Neural cell (in vitro differentiated cells): ENCODE measurements around the gene DNAJC5. TPM values are rescaled to one million over a fixed set of nuclear protein-coding genes. Genes with fewer than 3 reads are reported as not detected.

Experiments
- H2AFZ ChIP-seq: fragments of 200-600, 300-800 bp; sonication (generic), shearing (Covaris generic); 2 replicates; pipeline ENCODE4 v1.6.0; 2014; ENCODE audit warnings: low read depth, mild to moderate bottlenecking, antibody characterized with exemption, low read length, moderate library complexity
- H3F3A ChIP-seq: fragments of 200-600 bp; shearing (Covaris generic); 2 replicates; pipeline ENCODE4 v1.6.1; 2016; ENCODE audit warnings: mild to moderate bottlenecking, moderate library complexity, mixed read lengths, antibody characterized with exemption, low read length; ENCODE audit not compliant: insufficient read depth, poor library complexity, severe bottlenecking
- H3K27ac ChIP-seq: fragments of 200-600, 300-800 bp; sonication (generic), shearing (Covaris generic); 2 replicates; pipeline ENCODE4 v1.5.1; 2014; ENCODE audit warnings: mild to moderate bottlenecking, low read length, moderate library complexity
- H3K27me3 ChIP-seq: fragments of 300-800, 200-600 bp; sonication (generic), shearing (Covaris generic); 2 replicates; pipeline ENCODE4 v1.6.0; 2014; ENCODE audit warnings: mild to moderate bottlenecking, low read depth, low read length, moderate library complexity; ENCODE audit not compliant: insufficient read depth
- H3K36me3 ChIP-seq: fragments of 300-800, 200-600 bp; sonication (generic), shearing (Covaris generic); 2 replicates; pipeline ENCODE4 v1.5.1; 2014; ENCODE audit warnings: mild to moderate bottlenecking, antibody characterized with exemption, low read length, moderate library complexity; ENCODE audit not compliant: insufficient read depth
- H3K4me2 ChIP-seq: fragments of 300-800, 200-600 bp; sonication (generic), shearing (Covaris generic); 2 replicates; pipeline ENCODE4 v1.6.0; 2014; ENCODE audit warnings: mild to moderate bottlenecking, low read length
- H3K4me3 ChIP-seq: fragments of 300-800, 200-600 bp; sonication (generic), shearing (Covaris generic); 2 replicates; pipeline ENCODE4 v1.5.1; 2014; ENCODE audit warnings: mild to moderate bottlenecking, low read length, moderate library complexity
- H3K79me2 ChIP-seq: fragments of 200-600 bp; shearing (Covaris generic); replicated peaks from 2 replicates; pipeline ENCODE4 v1.6.0; 2014; ENCODE audit warnings: mild to moderate bottlenecking, low read length, moderate library complexity; ENCODE audit not compliant: insufficient read depth
- H3K9ac ChIP-seq: fragments of 300-800, 200-600 bp; sonication (generic), shearing (Covaris generic); 2 replicates; pipeline ENCODE4 v1.6.1; 2016; ENCODE audit warnings: mild to moderate bottlenecking, low read length, mixed read lengths
- H3K9me2 ChIP-seq: fragments of 200-600 bp; shearing (Covaris generic); 2 replicates; pipeline ENCODE4 v1.6.1; 2016; ENCODE audit warnings: mild to moderate bottlenecking, low read length, mixed read lengths; ENCODE audit not compliant: insufficient read depth
- H3K9me3 ChIP-seq: fragments of 200-600, 300-800 bp; sonication (generic), shearing (Covaris generic); 2 replicates; pipeline ENCODE4 v1.6.1; 2016; ENCODE audit warnings: mild to moderate bottlenecking, mixed run types, low read length, moderate library complexity, mixed read lengths
- H4K20me1 ChIP-seq: fragments of 200-600 bp; shearing (Covaris generic); 2 replicates; pipeline ENCODE4 v1.6.1; 2016; ENCODE audit warnings: mild to moderate bottlenecking, mixed run types; ENCODE audit not compliant: insufficient read depth
- EP300 ChIP-seq: fragments of 450-650 bp; conservative IDR thresholded peaks from 2 replicates; pipeline ENCODE4 v1.6.1; 2014; ENCODE audit warnings: antibody characterized with exemption, mild to moderate bottlenecking, moderate library complexity; ENCODE audit not compliant: poor library complexity, severe bottlenecking
- EZH2 ChIP-seq: fragments of 200-600, 300-800 bp; shearing (Covaris generic), sonication (generic); IDR thresholded peaks from 2 replicates; pipeline ENCODE4 v1.6.1; 2014; ENCODE audit warnings: antibody characterized with exemption, low read length, borderline replicate concordance, mild to moderate bottlenecking; ENCODE audit not compliant: insufficient read depth, poor library complexity, severe bottlenecking
- MXI1 ChIP-seq: fragments of 450-650 bp; conservative IDR thresholded peaks from 2 replicates; pipeline ENCODE4 v1.6.1; 2014; ENCODE audit warnings: antibody characterized with exemption, mild to moderate bottlenecking; ENCODE audit not compliant: poor library complexity, severe bottlenecking
- POLR2AphosphoS5 ChIP-seq: IDR thresholded peaks from 2 replicates; pipeline ENCODE4 v1.6.1; 2012
- RAD21 ChIP-seq: fragments of 450-650 bp; conservative IDR thresholded peaks from 2 replicates; pipeline ENCODE4 v1.6.1; 2014; ENCODE audit warnings: antibody characterized with exemption, mild to moderate bottlenecking, moderate library complexity
- SMC3 ChIP-seq: fragments of 450-650 bp; conservative IDR thresholded peaks from 2 replicates; pipeline ENCODE4 v1.6.1; 2014; ENCODE audit warnings: antibody characterized with exemption, mild to moderate bottlenecking, moderate library complexity; ENCODE audit not compliant: poor library complexity
- TAF1 ChIP-seq: IDR thresholded peaks from 2 replicates; pipeline ENCODE4 v1.6.1; 2012; ENCODE audit warnings: low read depth
- polyA plus RNA-seq: library from polyadenylated mRNA; depleted of rRNA; stranded (reverse); fragments of >200 nt; gene quantifications from 2 replicates; pipeline ENCODE4 v1.2.3, GENCODE V29; 2014
- TF ChIP-seq, protein P1 (sequence below): fragments of 450-650 bp; IDR thresholded peaks from 2 replicates; pipeline ENCODE4 v1.5.1; 2014; ENCODE audit warnings: antibody characterized with exemption, mild to moderate bottlenecking, moderate library complexity; ENCODE audit not compliant: poor library complexity, severe bottlenecking
- TF ChIP-seq, protein P2 (sequence below): IDR thresholded peaks from 2 replicates; pipeline ENCODE4 v1.6.1; 2012; ENCODE audit warnings: borderline replicate concordance

DNAJC5 gene
- polyA plus RNA-seq, 1 donor from 2014 or later: 82.8 TPM

DNA sequence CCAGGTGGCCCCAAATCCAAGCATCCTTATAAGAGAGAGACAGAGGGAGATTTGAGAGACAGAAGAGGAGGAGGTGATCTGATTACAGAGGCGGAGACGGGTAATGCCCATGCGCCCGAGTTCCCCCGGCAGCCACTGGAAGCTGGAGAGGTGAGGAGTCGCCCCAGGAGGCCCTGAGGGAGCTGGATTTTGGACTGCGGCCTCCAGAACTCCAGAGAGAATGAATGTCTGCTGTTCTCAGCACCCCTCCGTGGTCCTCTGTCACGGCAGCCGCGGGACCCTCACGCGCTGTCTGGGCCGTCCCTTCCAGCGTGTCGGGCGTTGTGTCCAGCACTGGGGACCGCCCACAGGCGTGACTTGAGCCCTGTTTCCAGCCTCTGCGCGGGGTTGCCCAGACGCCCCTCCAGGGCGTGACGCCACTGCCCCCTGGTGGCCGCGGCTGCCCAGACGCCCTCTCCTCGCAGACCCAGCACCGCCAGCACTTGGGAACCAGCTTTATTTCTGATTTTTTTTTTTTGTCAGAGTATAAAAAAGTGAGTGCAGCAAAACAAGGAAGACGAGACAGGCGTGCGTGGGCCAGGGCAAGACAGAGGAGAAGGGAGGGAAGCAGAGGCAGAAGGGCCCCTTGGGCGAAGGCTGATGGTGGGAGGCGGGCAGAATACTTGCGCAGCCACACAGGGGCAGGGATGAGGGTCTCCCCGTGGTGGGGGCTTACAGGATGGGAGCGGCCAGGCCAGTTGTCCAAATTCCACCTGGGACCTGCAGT is 78.9 kb downstream of the DNAJC5 start:
- Histone ChIP-seq H3K9me3 (no peaks in the 10 kb centered on the region), H3K9me2 (no peaks in the 10 kb centered on the region), H3K4me2 (no peak overlapping the region), H3K9ac (peak overlapping the region; percentile 25), H3K27me3 (no peaks in the 10 kb centered on the region), H3K79me2 (peaks cover 3% of the 10 kb centered on the region), H3K36me3 (no peaks in the 10 kb centered on the region), H3K27ac (no peak overlapping the region), H3K4me3 (no peak overlapping the region), H4K20me1 (no peaks in the 10 kb centered on the region), H3F3A (no peaks in the 10 kb centered on the region), H2AFZ (no peak overlapping the region)
- TF ChIP-seq, protein P1, sequence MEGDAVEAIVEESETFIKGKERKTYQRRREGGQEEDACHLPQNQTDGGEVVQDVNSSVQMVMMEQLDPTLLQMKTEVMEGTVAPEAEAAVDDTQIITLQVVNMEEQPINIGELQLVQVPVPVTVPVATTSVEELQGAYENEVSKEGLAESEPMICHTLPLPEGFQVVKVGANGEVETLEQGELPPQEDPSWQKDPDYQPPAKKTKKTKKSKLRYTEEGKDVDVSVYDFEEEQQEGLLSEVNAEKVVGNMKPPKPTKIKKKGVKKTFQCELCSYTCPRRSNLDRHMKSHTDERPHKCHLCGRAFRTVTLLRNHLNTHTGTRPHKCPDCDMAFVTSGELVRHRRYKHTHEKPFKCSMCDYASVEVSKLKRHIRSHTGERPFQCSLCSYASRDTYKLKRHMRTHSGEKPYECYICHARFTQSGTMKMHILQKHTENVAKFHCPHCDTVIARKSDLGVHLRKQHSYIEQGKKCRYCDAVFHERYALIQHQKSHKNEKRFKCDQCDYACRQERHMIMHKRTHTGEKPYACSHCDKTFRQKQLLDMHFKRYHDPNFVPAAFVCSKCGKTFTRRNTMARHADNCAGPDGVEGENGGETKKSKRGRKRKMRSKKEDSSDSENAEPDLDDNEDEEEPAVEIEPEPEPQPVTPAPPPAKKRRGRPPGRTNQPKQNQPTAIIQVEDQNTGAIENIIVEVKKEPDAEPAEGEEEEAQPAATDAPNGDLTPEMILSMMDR: peak; percentile 96
- TF ChIP-seq EP300 (no peak), TAF1 (no peak), POLR2AphosphoS5 (peak; percentile 12), MXI1 (peak; percentile 38), RAD21 (peak; percentile 87), EZH2 (no peak), SMC3 (peak; percentile 88)
- TF ChIP-seq, protein P2, sequence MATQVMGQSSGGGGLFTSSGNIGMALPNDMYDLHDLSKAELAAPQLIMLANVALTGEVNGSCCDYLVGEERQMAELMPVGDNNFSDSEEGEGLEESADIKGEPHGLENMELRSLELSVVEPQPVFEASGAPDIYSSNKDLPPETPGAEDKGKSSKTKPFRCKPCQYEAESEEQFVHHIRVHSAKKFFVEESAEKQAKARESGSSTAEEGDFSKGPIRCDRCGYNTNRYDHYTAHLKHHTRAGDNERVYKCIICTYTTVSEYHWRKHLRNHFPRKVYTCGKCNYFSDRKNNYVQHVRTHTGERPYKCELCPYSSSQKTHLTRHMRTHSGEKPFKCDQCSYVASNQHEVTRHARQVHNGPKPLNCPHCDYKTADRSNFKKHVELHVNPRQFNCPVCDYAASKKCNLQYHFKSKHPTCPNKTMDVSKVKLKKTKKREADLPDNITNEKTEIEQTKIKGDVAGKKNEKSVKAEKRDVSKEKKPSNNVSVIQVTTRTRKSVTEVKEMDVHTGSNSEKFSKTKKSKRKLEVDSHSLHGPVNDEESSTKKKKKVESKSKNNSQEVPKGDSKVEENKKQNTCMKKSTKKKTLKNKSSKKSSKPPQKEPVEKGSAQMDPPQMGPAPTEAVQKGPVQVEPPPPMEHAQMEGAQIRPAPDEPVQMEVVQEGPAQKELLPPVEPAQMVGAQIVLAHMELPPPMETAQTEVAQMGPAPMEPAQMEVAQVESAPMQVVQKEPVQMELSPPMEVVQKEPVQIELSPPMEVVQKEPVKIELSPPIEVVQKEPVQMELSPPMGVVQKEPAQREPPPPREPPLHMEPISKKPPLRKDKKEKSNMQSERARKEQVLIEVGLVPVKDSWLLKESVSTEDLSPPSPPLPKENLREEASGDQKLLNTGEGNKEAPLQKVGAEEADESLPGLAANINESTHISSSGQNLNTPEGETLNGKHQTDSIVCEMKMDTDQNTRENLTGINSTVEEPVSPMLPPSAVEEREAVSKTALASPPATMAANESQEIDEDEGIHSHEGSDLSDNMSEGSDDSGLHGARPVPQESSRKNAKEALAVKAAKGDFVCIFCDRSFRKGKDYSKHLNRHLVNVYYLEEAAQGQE: no peak

DNA sequence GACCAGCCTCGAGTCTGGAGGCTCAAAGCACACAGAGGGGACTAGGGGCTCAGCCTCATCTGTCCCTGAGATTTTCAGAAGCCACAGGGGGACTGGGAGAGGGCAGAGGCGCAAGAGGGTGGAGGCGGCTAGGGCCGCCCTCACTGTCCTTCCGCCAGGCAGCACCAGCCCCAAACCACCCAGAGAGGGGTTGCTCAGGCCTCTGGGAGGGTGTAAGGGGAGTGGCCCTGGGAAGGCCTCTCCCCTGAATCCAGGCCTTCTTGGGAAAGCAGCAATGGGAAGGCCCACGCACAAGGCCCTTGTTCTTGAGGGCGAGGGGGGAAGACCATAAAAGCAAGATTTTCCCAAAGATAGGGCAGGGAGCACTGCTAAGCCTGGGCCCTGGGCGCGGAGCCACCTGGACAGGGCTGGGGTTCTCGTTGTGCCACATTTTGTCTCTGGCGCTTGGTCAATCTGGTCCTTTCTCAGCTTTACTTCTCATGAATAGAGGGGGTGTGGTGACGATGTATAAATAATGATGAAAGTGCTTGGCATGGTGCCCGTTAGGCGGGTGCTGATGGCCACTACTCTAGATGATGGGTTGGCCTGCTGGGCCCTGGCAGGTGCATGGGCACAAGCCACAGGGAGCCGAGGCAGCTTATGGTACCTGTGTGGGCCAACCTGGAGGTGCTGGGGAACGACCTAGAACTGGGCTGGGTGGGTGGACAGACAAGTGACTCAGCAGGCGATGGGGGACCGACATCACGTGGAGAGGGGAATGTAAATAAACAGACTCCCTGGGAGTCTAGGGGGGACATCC is 79.7 kb downstream of the DNAJC5 start:
- H3K9me2 ChIP-seq: no peaks in the 10 kb centered on the region
- peak overlapping the region; percentile 25 for H3K9ac ChIP-seq
- no peak overlapping the region for H3K4me2 ChIP-seq
- H3K4me3 ChIP-seq: no peak overlapping the region
- no peaks in the 10 kb centered on the region for H3K79me2 ChIP-seq
- H3K27ac ChIP-seq: no peak overlapping the region
- H3K27me3 ChIP-seq: no peaks in the 10 kb centered on the region
- H3K36me3 ChIP-seq: no peaks in the 10 kb centered on the region
- TF ChIP-seq, protein P1: no peak
- TF ChIP-seq TAF1: no peak
- TF ChIP-seq EZH2: no peak
- no peak for TF ChIP-seq SMC3
- no peak for TF ChIP-seq POLR2AphosphoS5
- TF ChIP-seq, protein P2: no peak
- TF ChIP-seq EP300: no peak
- no peak for TF ChIP-seq MXI1
- no peak for TF ChIP-seq RAD21
- no peaks in the 10 kb centered on the region for H4K20me1 ChIP-seq
- H2AFZ ChIP-seq: no peak overlapping the region
- H3K9me3 ChIP-seq: no peaks in the 10 kb centered on the region
- H3F3A ChIP-seq: no peaks in the 10 kb centered on the region
